Measurements from ENCODE around the gene TMEFF2. TPM values are rescaled to one million over a fixed set of nuclear protein-coding genes. Genes with fewer than 3 reads are reported as not detected.

TMEFF2 gene
- total and polyA plus RNA-seq, 2 of the 4 experiments (the other 2 are of a cell fraction): 1.3 to 3.0 TPM

GRCh38 chr2:191981706-191982105, 213.0 kb downstream of the TMEFF2 start:
- in situ Hi-C loops (cut with MboI; ENCODE audit: low sequenced_read_pairs) (no loop called here), dilution Hi-C loops (cut with HindIII; ENCODE audit: low sequenced_read_pairs, unreplicated experiment) (no loop called here), intact Hi-C loops (cut with micrococcal nuclease) (no loop called here)
- no peak for TF ChIP-seq CHD1 (IDR thresholded peaks at IDR 0.05; ENCODE audit: low read depth, low read length)
- no peak for TF ChIP-seq MAFK (IDR thresholded peaks at IDR 0.05; ENCODE audit: low read depth, low read length)
- TF ChIP-seq ELK1 (IDR thresholded peaks at IDR 0.05; ENCODE audit: borderline replicate concordance, low read depth, low read length): no peak
- TF ChIP-seq RFX5 (IDR thresholded peaks at IDR 0.05; ENCODE audit: low read depth, low read length): no peak
- TF ChIP-seq, protein P1, sequence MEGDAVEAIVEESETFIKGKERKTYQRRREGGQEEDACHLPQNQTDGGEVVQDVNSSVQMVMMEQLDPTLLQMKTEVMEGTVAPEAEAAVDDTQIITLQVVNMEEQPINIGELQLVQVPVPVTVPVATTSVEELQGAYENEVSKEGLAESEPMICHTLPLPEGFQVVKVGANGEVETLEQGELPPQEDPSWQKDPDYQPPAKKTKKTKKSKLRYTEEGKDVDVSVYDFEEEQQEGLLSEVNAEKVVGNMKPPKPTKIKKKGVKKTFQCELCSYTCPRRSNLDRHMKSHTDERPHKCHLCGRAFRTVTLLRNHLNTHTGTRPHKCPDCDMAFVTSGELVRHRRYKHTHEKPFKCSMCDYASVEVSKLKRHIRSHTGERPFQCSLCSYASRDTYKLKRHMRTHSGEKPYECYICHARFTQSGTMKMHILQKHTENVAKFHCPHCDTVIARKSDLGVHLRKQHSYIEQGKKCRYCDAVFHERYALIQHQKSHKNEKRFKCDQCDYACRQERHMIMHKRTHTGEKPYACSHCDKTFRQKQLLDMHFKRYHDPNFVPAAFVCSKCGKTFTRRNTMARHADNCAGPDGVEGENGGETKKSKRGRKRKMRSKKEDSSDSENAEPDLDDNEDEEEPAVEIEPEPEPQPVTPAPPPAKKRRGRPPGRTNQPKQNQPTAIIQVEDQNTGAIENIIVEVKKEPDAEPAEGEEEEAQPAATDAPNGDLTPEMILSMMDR (conservative IDR thresholded peaks at IDR 0.05; ENCODE audit: low read depth, low read length): no peak
- no peak for TF ChIP-seq RCOR1 (IDR thresholded peaks at IDR 0.05; ENCODE audit: insufficient replicate concordance, low read length)
- no peak for TF ChIP-seq FOS (IDR thresholded peaks at IDR 0.05; ENCODE audit: low read depth, low read length)
- no peak for TF ChIP-seq NFE2L2 (IDR thresholded peaks at IDR 0.05; ENCODE audit: low read depth, low read length)
- TF ChIP-seq BHLHE40 (IDR thresholded peaks at IDR 0.05; ENCODE audit: low read depth, low read length): no peak
- TF ChIP-seq MAZ (IDR thresholded peaks at IDR 0.05; ENCODE audit: borderline replicate concordance, low read depth, low read length): no peak
- no peak overlapping the region for H3K9ac ChIP-seq (ENCODE audit: low read depth, low read length)
- DNase-seq (no peak), ATAC-seq (ENCODE audit: low read depth) (no peak)
- no peak overlapping the region for H3K18ac ChIP-seq (ENCODE audit: low read depth, low read length)
- no peak overlapping the region for H2BK5ac ChIP-seq (ENCODE audit: low read depth, low read length, poor library complexity, severe bottlenecking)
- no TSS peak for BruUV-seq (replicated peaks)
- no peaks in the 10 kb centered on the region for H3K4me1 ChIP-seq (ENCODE audit: control insufficient read depth, insufficient read depth, low read length)
- H3K79me1 ChIP-seq (ENCODE audit: low read depth in 1 of 2, low read length in 2 of 2): no peaks in the 10 kb centered on the region
- no peak overlapping the region for H3K56ac ChIP-seq (ENCODE audit: extremely low read depth, insufficient read depth, low read length)
- no peak overlapping the region for H2BK15ac ChIP-seq (ENCODE audit: low read depth, low read length)
- CTCF ChIA-PET: no interaction called here
- H3K9me1 ChIP-seq (ENCODE audit: insufficient read depth, low read length): no peaks in the 10 kb centered on the region; the same call in 1 of the 2 replicates
- H4K5ac ChIP-seq (ENCODE audit: low read depth, low read length): no peak overlapping the region
- no CpG with 5 or more reads among the region's 5 CpGs for WGBS, 2 experiments (ENCODE audit: extremely low coverage in 2 of 2, insufficient read length in 1 of 2)
- no peak overlapping the region for H2AFZ ChIP-seq (replicated peaks; ENCODE audit: low read length, poor library complexity)
- no peak overlapping the region for H3K4me3 ChIP-seq (ENCODE audit: insufficient read depth, low read depth, low read length)
- no peak overlapping the region for H3K14ac ChIP-seq (replicated peaks; ENCODE audit: low read depth, low read length)
- H3K27ac ChIP-seq (ENCODE audit: insufficient read depth, low read length): no peak overlapping the region
- H3K9me3 ChIP-seq (ENCODE audit: control insufficient read depth, insufficient read depth, low read length): no peaks in the 10 kb centered on the region
- H4K91ac ChIP-seq (ENCODE audit: insufficient read depth, low read depth, low read length): no peak overlapping the region
- no peak overlapping the region for H2BK120ac ChIP-seq (ENCODE audit: low read depth, low read length)
- no peak overlapping the region for H3K23ac ChIP-seq (ENCODE audit: low read depth, low read length)
- POLR2A ChIA-PET (ENCODE audit: unreplicated experiment): no interaction called here
- no peaks in the 10 kb centered on the region for H3K27me3 ChIP-seq (ENCODE audit: control insufficient read depth, insufficient read depth, low read length)
- H2AK9ac ChIP-seq (replicated peaks; ENCODE audit: low read depth, low read length, poor library complexity): no peak overlapping the region
- no peak overlapping the region for H3K4ac ChIP-seq (ENCODE audit: low read depth, low read length)
- no peak overlapping the region for H4K8ac ChIP-seq (ENCODE audit: low read depth in 2 of 2, low read length in 2 of 2)
- H4K20me1 ChIP-seq (ENCODE audit: insufficient read depth, low read length): no peaks in the 10 kb centered on the region
- H2BK20ac ChIP-seq (ENCODE audit: low read depth, low read length): no peak overlapping the region
- no peak overlapping the region for H3K4me2 ChIP-seq (ENCODE audit: low read depth, low read length)
- H2AK5ac ChIP-seq (ENCODE audit: low read depth, low read length): no peak overlapping the region
- no peaks in the 10 kb centered on the region for H3K36me3 ChIP-seq (ENCODE audit: control insufficient read depth, insufficient read depth, low read length)

Measured in IMR-90 (cell line).